Brain microvascular endothelial cell (primary cell): ENCODE results near the gene NOD2.
A peak's percentile ranks its signal among the peaks of the same experiment; 100 is the strongest.

Source experiments
- DNase-seq: peaks from one replicate; pipeline ENCODE4 v3.0.0-alpha.2; 2020
- H3K27ac ChIP-seq: fragments of 250-450 bp; sonication (Bioruptor Pico); 2 replicates; pipeline ENCODE4 v1.5.1; 2020; ENCODE audit warnings: mild to moderate bottlenecking, moderate library complexity
- H3K27me3 ChIP-seq: fragments of 250-450 bp; sonication (Bioruptor Pico); replicated peaks from 2 replicates; pipeline ENCODE4 v1.5.1; 2020; ENCODE audit warnings: mild to moderate bottlenecking
- H3K36me3 ChIP-seq: fragments of 250-450 bp; sonication (Bioruptor Pico); replicated peaks from 2 replicates; pipeline ENCODE4 v1.5.1; 2020; ENCODE audit warnings: mild to moderate bottlenecking
- H3K4me3 ChIP-seq: 2 replicates; pipeline ENCODE4 v1.5.1; 2011; ENCODE audit warnings: low read depth, mild to moderate bottlenecking, control low read depth, low read length, moderate library complexity
- in situ Hi-C: cut with HindIII; loops from 2 replicates; pipeline ENCODE4 v1.10.0; 2017; ENCODE audit warnings: low sequenced_read_pairs, low pct_ligation_motif_present
- TF ChIP-seq, protein P1 (sequence below): IDR thresholded peaks from 2 replicates; pipeline ENCODE4 v1.5.1; 2011; ENCODE audit warnings: low read depth, mild to moderate bottlenecking, moderate library complexity, low read length, control low read depth, inconsistent platforms; ENCODE audit errors: missing control alignments

The NOD2 gene

DNA sequence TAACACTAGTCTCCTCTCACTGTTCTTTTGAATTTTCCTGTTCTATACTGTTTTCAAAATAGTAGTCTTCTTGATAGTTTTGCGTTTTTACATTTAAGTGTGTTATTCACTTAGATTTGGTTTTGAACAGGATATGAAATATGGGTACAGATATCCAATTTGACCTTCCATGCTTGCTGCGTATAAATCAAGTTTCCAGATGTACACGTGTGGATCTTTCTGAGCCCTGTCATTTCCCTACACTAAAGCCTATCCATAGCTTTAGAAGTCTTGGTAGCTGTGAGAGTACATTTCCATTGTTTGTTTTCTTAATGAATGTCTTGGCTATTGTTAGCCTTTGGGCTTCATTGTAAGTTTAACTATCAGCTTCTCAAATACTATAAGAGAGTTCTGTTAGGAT, 68.8 kb downstream of the NOD2 start:
- Histone ChIP-seq H3K27me3 (no peaks in the 10 kb centered on the region), H3K27ac (no peak overlapping the region), H3K4me3 (no peak overlapping the region), H3K36me3 (peaks cover 5% of the 10 kb centered on the region)
- in situ Hi-C loops, result no loop called here
- DNase-seq, result no peak
- TF ChIP-seq, protein P1, sequence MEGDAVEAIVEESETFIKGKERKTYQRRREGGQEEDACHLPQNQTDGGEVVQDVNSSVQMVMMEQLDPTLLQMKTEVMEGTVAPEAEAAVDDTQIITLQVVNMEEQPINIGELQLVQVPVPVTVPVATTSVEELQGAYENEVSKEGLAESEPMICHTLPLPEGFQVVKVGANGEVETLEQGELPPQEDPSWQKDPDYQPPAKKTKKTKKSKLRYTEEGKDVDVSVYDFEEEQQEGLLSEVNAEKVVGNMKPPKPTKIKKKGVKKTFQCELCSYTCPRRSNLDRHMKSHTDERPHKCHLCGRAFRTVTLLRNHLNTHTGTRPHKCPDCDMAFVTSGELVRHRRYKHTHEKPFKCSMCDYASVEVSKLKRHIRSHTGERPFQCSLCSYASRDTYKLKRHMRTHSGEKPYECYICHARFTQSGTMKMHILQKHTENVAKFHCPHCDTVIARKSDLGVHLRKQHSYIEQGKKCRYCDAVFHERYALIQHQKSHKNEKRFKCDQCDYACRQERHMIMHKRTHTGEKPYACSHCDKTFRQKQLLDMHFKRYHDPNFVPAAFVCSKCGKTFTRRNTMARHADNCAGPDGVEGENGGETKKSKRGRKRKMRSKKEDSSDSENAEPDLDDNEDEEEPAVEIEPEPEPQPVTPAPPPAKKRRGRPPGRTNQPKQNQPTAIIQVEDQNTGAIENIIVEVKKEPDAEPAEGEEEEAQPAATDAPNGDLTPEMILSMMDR, result no peak

DNA sequence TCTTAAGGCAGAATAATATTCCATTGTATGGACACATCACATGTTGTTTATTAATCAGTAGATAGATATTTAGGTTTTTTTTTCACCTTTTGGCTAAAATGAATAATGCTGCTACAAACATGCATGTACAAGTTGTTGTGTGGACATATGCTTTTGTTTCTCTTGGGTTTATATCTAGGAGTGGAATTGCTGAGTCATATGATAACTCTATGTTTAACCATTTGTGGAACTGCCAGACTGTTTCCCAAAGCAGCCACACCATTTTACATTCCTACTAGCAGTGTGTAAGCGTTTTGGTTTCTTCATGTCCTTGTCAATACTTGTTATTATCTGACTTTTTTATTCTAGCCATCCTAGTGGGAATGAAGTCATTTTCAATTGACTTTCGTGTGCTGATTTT, 69.8 kb downstream of the NOD2 start:
- DNase-seq, result no peak
- Histone ChIP-seq H3K4me3 (no peak overlapping the region), H3K36me3 (peaks cover 5% of the 10 kb centered on the region), H3K27me3 (no peaks in the 10 kb centered on the region), H3K27ac (no peak overlapping the region)
- TF ChIP-seq, protein P1, result no peak
- in situ Hi-C loops, result no loop called here

DNA sequence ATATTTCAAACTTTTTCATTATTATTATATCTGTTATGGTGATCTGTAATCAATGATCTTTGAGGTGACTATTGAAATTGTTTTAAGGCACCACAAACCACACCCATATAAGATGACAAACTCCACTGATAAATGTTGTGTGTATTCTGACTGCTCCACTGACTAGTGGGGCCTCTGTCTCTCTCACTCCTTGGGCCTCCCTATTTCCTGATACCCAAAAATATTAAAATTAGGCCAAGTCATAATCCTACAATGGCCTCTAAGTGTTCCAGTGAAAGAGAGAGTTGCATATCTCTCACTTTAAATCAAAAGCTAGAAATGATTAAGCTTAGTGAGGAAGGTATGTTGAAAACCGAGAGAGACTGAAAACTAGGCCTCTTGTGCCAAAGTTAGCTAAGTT, 71.9 kb downstream of the NOD2 start:
- in situ Hi-C loops, result no loop called here
- DNase-seq, result no peak
- TF ChIP-seq, protein P1, result no peak
- Histone ChIP-seq H3K4me3 (no peak overlapping the region), H3K27ac (no peak overlapping the region), H3K36me3 (peaks cover 5% of the 10 kb centered on the region), H3K27me3 (no peaks in the 10 kb centered on the region)

DNA sequence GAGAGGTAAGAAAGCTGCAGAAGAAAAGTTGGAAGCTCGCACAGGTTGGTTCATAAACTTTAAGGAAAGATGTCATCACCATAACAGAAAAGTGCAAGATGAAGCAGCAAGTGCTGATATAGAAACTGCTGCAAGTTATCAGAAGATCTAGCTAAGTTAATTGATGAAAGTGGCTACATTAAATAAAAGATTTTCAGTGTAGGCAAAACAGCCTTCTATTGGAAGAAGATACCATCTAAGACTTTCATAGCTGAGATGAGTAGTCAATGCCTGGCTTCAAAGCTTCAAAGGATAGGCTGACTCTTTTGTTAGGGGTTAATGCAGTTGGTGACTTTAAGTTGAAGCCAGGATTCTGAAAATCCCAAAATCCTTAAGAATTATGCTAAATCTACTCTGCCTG, 72.5 kb downstream of the NOD2 start:
- Histone ChIP-seq H3K27ac (no peak overlapping the region), H3K36me3 (peaks cover 5% of the 10 kb centered on the region), H3K27me3 (no peaks in the 10 kb centered on the region), H3K4me3 (no peak overlapping the region)
- in situ Hi-C loops, result no loop called here
- DNase-seq, result no peak
- TF ChIP-seq, protein P1, result no peak

DNA sequence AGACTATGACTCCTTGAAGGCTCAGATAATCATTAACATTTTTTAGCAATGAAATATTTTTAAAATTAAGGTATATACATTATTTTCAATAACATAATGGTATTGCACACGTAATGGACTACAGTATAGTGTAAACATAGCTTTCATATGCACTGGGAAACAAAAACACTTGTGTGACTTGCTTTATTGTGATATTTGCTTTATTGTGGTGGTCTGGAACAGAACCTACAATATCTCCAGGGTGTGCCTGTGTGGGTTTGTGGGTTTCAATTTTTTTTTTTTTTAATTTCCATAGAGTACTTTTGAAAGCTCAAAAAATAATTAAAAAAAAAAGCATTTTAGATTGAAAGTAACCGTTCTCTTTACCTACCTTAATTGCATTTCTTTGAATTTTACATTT, 73.8 kb downstream of the NOD2 start:
- in situ Hi-C loops, result no loop called here
- H3K4me3 ChIP-seq, result no peak overlapping the region
- DNase-seq, result no peak
- H3K27ac ChIP-seq, result no peak overlapping the region
- H3K36me3 ChIP-seq, result peaks cover 5% of the 10 kb centered on the region
- TF ChIP-seq, protein P1, result no peak
- H3K27me3 ChIP-seq, result no peaks in the 10 kb centered on the region

DNA sequence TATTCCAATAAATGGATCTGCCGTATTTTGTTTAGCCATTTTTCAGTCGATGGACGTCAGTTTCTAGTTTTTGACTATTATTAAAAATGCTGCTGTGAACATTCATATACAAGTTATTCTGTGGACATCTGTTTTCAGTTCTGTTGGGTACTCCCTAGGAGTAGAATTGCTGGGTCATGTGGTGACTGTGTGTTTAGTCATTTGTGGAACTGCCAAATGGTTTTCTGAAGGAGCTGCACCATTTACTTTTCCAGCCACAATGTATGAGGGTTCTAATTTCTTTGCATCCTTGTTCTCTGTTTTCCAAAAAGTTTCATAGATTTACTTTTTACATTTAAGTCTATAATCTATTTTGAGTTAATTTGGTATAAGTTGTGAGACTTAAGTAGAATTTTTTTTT, 78.0 kb downstream of the NOD2 start:
- in situ Hi-C loops, result no loop called here
- Histone ChIP-seq H3K27me3 (no peaks in the 10 kb centered on the region), H3K27ac (no peak overlapping the region), H3K4me3 (no peak overlapping the region), H3K36me3 (peaks cover under 1% of the 10 kb centered on the region)
- TF ChIP-seq, protein P1, result no peak
- DNase-seq, result peak; percentile 40
